GM19397 (cell line): ENCODE data around the gene FBXO28.

ENCODE experiments used
- ATAC-seq: cut with Tn5 transposase; IDR thresholded peaks from one replicate; pipeline ENCODE4 v1.9.1; 2021; ENCODE audit warnings: mild to moderate bottlenecking, moderate library complexity; ENCODE audit not compliant: unreplicated experiment

The FBXO28 gene

DNA sequence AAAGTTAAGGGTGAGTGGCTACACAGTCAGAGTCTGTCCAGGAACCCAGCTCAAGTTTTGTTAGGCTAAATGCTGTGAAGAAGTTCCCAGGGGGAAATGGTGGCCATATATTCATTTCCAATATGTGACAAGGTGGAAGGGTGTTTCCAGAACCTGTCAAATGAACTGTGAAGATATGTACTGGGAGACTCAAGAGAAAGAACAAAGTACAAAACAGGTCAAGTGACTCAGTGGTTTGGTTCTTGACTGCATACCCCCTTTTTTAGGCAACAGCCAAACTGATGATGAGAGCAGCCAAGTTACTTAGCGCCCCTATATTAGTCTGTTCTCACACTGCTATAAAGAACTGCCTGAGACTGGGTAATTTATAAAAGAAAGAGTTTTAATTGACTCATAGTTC is 18.6 kb upstream of the FBXO28 start:
- ATAC-seq = no peak

DNA sequence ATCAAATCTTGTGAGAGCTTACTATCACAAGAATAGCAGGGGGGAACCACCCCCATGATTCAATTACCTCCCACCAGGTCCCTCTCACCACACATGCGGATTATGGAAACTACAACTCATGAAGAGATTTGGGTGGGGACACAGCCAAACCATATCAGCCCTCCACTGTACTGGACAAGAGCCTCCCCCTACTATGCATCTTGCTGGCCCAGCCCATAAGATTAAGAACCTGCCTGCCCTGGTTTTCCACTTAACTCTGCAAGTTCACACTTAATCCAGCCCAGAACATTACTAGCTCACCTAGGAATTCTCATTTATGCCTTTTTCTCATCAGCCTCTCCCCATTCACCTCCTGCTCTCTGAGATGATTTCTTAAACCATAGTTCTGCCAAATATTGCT is 18.0 kb upstream of the FBXO28 start:
- ATAC-seq = no peak

- ATAC-seq = no peak
Observed at GRCh38 chr1:224096773-224097172, 17.1 kb upstream of the FBXO28 start.

- ATAC-seq = no peak
Observed at GRCh38 chr1:224098007-224098406, 15.9 kb upstream of the FBXO28 start.

- no peak for ATAC-seq
Observed at GRCh38 chr1:224106568-224107281, 7.2 kb upstream of the FBXO28 start.

GRCh38 chr1:224107282-224107625 is 6.7 kb upstream of the FBXO28 start:
- no peak for ATAC-seq

DNA sequence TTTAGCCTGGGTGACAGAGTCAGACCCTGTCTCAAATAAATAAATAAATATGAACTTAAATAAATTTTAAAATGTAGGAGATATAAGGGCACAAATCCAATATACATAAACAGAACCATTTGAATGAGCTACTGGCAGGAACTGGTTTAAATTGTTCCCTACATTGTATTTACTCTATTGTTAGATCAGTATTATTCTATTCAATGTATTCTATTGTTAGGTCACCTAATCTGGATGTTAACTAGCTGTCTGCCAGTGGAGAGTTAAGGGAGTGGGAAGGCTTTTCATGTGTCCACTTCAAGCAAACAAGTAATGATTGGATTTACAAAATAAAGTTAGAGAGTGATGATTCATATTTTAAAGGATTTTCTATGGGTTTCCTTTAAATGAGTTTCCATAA is 4.9 kb upstream of the FBXO28 start:
- no peak for ATAC-seq

DNA sequence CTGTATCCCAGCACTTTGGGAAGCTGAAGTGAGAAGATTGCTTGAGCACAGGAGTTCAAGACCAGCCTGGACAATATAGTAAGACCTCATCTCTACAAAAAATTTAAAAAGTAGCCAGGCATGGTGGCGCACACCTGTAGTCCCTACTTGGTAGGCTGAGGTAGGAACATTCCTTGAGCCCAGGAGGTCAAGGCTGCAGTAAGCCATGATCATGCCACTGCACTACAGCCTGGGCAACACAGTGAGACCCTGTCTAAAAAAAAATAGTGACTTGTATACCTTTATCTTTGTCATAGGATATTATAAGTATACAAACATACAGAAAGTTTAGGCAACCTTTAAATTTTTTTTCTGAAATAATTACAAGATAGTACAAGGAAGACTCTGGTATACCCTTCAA is 3.9 kb upstream of the FBXO28 start:
- ATAC-seq = no peak

DNA sequence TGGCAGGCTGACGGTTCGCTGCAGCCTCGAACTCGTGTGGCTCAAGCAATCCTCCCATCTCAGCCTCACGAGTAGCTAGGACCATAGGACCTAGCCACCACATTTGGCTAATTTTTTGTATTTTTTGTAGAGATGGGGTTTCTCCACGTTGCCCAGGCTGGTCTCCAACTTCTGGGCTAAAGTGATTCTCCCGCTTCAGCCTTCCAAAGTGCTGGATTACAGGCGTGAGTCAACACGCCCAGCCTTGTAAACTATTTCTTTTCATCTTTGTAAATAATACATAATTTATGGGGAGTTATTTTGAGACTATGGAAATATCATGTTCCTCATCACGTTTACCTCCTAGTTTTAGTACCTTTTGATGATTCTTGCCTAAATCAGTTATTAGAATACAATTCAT is 906 bp upstream of the FBXO28 start:
- no peak for ATAC-seq

DNA sequence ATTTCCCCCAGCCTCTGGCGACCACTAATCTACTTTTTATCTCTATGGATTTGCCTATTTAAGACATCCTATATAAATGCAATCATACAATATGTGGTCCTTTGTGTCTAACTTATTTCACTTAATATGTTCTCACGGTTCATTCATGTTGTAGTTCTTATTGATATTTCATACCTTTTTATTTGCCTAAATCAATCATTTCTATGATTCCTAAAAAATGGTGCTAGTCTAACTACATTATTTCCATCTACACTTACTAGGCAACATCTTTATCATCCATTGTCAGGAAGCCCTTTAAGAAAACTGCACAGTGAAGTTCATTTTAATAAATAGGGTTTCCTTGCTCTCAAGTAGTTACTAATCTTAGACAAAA is 380 bp upstream of the FBXO28 start:
- ATAC-seq = no peak

DNA sequence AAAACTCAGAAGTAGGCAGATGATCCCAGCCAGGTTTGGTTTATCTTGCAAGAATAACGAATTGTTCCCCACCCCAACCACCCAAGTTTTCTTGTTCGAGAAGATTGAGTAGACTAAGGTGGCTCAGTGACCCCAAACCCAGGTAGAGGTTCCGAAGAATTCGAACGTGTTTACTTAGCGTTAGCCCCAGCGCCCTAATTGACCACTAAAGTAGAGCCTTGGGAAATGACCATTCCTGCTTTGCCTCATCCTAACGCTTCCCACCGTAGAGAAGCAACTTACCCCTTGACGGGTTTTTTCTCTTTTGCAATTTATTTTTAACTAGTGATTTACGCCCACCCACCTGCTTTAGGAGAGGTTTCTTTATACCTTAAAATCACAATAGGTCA is 870 bp downstream of the FBXO28 start:
- no peak for ATAC-seq

DNA sequence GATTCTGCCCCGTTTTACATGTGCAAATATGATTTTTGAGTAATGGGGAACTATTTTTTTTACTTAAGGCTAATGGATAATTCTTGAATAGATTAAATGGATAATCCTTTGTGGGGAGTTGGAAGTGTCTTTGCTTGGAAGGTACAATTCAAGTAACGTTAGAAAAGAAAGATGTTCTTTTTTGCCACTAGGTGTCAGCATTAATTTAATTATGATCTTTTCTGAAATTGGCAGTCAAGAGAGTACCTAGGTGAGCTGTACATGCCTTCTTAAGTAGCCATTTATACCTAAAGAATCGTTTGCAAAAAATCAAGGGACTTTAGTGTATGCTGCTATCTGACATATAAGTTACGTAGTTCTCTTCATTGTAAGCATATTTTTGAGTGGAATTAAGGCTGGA is 2.2 kb downstream of the FBXO28 start:
- no peak for ATAC-seq

DNA sequence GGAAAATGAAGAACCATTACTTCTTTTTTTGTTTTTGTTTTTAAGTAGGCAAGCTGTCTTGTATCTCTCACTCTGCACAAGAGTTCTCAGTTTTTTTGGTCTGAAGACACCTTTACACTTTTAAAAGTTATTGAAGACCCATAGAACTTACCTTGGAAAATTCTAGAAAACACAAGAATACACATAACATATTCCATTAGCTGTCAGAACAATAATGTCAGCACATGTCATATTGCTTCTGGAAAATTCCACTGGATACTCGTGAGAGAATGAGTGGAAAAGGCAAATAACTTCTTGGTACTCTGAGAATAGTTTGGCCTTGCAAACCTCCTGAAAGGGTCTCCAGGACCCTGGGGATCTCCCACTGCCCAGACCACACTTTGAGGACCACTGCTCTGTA is 4.8 kb downstream of the FBXO28 start:
- no peak for ATAC-seq

DNA sequence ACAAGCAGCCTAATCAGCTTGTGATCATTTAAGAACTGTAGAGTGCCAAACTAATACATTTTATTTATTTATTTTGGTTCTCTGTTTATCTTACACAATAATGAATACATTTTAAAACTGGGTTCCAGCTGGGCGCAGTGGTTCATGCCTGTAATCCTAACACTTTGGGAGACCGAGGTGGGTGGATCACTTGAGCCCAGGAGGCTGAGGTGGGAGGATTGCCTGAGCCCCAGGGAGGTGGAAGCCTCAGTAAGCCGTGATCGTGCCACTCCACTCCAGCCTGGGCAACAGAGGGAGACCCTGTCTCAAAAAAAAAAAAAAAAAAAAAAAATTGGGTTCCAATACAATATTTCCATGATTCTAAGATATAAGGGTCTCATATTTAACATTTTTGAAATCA is 9.2 kb downstream of the FBXO28 start:
- ATAC-seq = no peak

GRCh38 chr1:224124220-224124619 is 10.3 kb downstream of the FBXO28 start:
- no peak for ATAC-seq

DNA sequence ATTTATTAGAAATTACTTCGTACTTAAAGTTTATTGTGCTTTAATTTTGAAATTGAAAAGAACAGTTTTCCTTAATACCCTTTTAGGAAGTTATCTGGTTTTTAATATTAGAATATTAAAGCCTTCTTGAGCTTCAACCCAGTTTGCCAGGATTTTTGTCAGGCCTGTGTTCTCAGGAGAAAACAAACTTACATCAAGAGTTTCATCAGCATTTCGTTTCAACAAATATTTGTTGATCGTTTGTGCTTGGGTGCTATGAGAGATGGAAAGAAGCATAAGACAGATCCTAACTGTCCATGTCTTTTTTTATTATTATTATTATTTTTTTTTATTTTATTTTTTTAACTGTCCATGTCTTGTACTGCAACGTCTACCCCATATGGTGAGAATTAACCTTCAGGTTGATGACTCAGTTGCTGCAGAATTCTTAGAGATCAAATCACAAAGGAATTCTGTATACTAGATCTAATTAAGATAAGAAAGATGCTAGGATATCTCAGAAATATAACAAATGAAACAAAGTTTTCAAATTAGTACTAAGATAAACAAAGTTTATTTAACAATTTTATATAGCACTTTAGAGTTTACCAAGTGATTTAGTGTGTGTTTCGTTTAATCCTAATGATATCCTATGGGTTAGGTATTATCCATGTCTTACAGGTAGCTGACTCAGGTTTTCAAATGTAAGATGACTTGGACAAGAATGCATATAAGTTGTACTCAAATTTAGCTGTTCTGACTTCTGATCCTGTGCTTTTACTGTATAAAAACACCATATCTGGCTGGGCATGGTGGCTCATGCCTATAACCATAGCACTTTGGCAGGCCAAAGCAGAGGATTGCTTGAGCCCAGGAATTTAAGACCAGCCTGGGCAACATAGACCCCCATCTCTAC is 14.3 kb downstream of the FBXO28 start:
- ATAC-seq = no peak

GRCh38 chr1:224131253-224131652 is 17.3 kb downstream of the FBXO28 start:
- ATAC-seq = no peak

- no peak for ATAC-seq
Observed at GRCh38 chr1:224132901-224133300, 19.0 kb downstream of the FBXO28 start.

DNA sequence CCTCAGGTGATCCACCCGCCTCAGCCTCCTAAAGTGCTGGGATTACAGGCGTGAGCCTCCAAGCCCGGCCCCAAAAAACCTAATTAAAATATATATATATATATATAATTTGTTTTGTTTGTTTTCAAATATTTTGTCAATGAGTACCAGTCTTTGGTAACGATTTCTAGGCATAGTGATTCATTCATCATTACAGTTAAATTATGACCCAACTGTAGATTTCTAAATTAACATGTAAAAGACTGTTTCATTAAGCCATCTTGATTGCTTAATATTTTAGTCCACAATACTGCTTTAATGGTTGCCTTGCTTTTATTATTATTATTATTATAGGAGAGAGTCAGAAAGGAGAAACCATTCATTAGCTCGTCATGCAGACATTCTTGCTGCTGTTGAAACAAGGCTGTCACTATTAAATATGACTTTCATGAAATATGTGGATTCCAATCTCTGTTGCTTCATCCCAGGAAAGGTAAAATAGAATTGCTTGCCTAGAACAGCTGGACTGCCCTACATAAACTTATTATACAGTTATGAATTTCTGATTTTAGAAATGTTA is 19.9 kb downstream of the FBXO28 start:
- no peak for ATAC-seq

GRCh38 chr1:224137518-224137917 is 23.6 kb downstream of the FBXO28 start:
- no peak for ATAC-seq

DNA sequence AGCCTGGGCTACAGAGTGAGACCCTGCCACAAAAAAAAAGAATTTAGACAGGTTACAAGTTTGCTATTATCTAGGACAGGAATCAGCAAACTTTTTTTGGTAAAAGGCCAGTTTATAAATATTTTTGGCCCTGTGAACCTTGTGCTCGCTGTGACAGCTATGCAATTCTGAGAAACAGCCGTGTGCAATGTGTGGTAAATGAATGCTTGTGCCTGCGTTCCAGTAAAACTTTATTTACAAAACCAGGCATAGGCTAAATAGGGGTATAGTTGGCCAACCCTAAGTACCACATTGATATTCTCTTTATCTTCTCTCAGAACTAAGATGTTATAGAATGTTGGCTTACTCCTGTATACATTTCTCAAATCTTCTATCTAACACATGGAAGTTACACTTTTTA is 24.3 kb downstream of the FBXO28 start:
- ATAC-seq = no peak

DNA sequence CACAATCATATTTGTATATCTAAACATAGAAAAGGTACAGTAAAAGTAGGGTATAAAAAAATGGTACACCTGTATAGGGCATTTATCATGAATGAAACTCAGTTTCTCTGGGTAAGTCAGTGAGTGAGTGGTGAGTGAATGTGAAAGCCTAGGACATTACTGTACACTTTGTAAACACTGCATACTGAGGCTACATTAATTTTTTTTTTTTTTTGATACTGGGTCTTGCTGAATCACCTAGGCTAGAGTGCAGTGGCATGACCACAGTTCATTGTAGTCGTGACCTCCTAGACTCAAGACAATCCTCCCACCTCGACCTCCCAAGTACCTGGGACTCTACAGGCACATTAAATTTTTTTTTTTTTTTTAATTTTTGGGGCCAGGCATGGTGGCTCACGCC is 27.8 kb downstream of the FBXO28 start:
- ATAC-seq = no peak
